A673 (cell line): ENCODE measurements around the gene TBPL1. TPM values are rescaled to one million over a fixed set of nuclear protein-coding genes. Genes with fewer than 3 reads are reported as not detected.

Experiments
- BruUV-seq: library from RNA; stranded (reverse); fragments of 400-500 nt; replicated peaks from 2 replicates; lab custom pipeline; 2021; lab: Mats Ljungman, UMichigan
- CTCF ChIA-PET: fragments of 300-600 bp; sonication (Branson Sonifier 250); formaldehyde crosslinking; loops from one replicate; lab custom pipeline; 2022; ENCODE audit warnings: antibody characterized with exemption; lab: Charles Lee
- POLR2A ChIA-PET: fragments of 300-600 bp; sonication (Branson Sonifier 250); formaldehyde crosslinking; loops from one replicate; lab custom pipeline; 2022; ENCODE audit warnings: antibody characterized with exemption; ENCODE audit not compliant: low non-redundant PET; lab: Charles Lee
- DNase-seq: peaks from one replicate; pipeline ENCODE4 v3.0.0-alpha.2; 2015; ENCODE audit warnings: low spot score
- H3K27ac ChIP-seq: fragments of 200-600 bp; sonication (generic); 2 replicates; pipeline ENCODE4 v1.5.1; 2016; ENCODE audit warnings: mixed run types, low read depth, mild to moderate bottlenecking, mixed read lengths, antibody characterized with exemption, low read length; ENCODE audit not compliant: poor library complexity, severe bottlenecking
- H3K27me3 ChIP-seq: fragments of 200-600 bp; sonication (generic); replicated peaks from 2 replicates; pipeline ENCODE4 v1.6.1; 2017; ENCODE audit warnings: mixed run types, low read depth, mild to moderate bottlenecking, mixed read lengths, antibody characterized with exemption, low read length; ENCODE audit not compliant: insufficient read depth, poor library complexity
- H3K36me3 ChIP-seq: fragments of 200-600 bp; sonication (generic); 2 replicates; pipeline ENCODE4 v1.6.1; 2016; ENCODE audit warnings: mixed run types, mild to moderate bottlenecking, mixed read lengths, antibody characterized with exemption, low read length; ENCODE audit not compliant: insufficient read depth, poor library complexity, severe bottlenecking
- H3K4me1 ChIP-seq: fragments of 200-600 bp; sonication (generic); 2 replicates; pipeline ENCODE4 v1.6.1; 2017; ENCODE audit warnings: mixed run types, mild to moderate bottlenecking, mixed read lengths, antibody characterized with exemption, low read length; ENCODE audit not compliant: insufficient read depth, poor library complexity, severe bottlenecking
- H3K4me3 ChIP-seq: fragments of 200-600 bp; sonication (generic); 2 replicates; pipeline ENCODE4 v1.5.1; 2016; ENCODE audit warnings: low read depth, mixed run types, mild to moderate bottlenecking, mixed read lengths, low read length; ENCODE audit not compliant: poor library complexity, severe bottlenecking
- H3K9me3 ChIP-seq: fragments of 200-600 bp; sonication (generic); 2 replicates; pipeline ENCODE4 v1.6.1; 2016; ENCODE audit warnings: mixed run types, low read depth, mild to moderate bottlenecking, mixed read lengths, antibody characterized with exemption, low read length; ENCODE audit not compliant: poor library complexity, severe bottlenecking
- CTCF ChIP-seq: fragments of 300-800, 200-600 bp; sonication (generic); conservative IDR thresholded peaks from 2 replicates; pipeline ENCODE4 v1.5.1; 2017; ENCODE audit warnings: low read depth, mild to moderate bottlenecking, antibody characterized with exemption, low read length, moderate library complexity, mixed read lengths
- EZH2 ChIP-seq: fragments of 200-600 bp; sonication (generic); IDR thresholded peaks from 2 replicates; pipeline ENCODE4 v1.6.1; 2017; ENCODE audit warnings: borderline replicate concordance, low read depth, mild to moderate bottlenecking, mixed read lengths, antibody characterized with exemption, low read length; ENCODE audit not compliant: poor library complexity, severe bottlenecking
- intact Hi-C: fragments of 100-400 bp; cut with micrococcal nuclease; formaldehyde crosslinking; loops from one replicate; pipeline ENCODE4 v1.10.0; 2022; ENCODE audit not compliant: unreplicated experiment
- total RNA-seq: library from RNA; stranded (reverse); gene quantifications from 2 replicates; pipeline ENCODE4 v1.2.3, GENCODE V29; 2021

The TBPL1 gene
- total RNA-seq, 1 experiment from 2014 or later, result 46.3 TPM

- no peak overlapping the region for H3K27ac ChIP-seq
- H3K4me1 ChIP-seq, result no peaks in the 10 kb centered on the region
- H3K36me3 ChIP-seq, result no peaks in the 10 kb centered on the region
- no peaks in the 10 kb centered on the region for H3K9me3 ChIP-seq
- intact Hi-C loops, result no loop called here
- peaks cover 10% of the 10 kb centered on the region for H3K27me3 ChIP-seq
- no peak for DNase-seq
- TF ChIP-seq CTCF, result no peak
- TF ChIP-seq EZH2, result no peak
- BruUV-seq, result no TSS peak
- POLR2A ChIA-PET, result no interaction called here
- H3K4me3 ChIP-seq, result no peak overlapping the region
- CTCF ChIA-PET, result no interaction called here
Measured at GRCh38 chr6:133937909-133938308, 15.1 kb upstream of the TBPL1 start.

- intact Hi-C loops, result no loop called here
Measured at GRCh38 chr6:133938533-133938932, 14.5 kb upstream of the TBPL1 start.

GRCh38 chr6:133939778-133940667, 13.0 kb upstream of the TBPL1 start:
- H3K27me3 ChIP-seq, result peaks cover 10% of the 10 kb centered on the region
- H3K9me3 ChIP-seq, result no peaks in the 10 kb centered on the region
- H3K4me3 ChIP-seq, result no peak overlapping the region
- no peak overlapping the region for H3K27ac ChIP-seq
- no peak for DNase-seq
- TF ChIP-seq EZH2 (no peak), CTCF (no peak)
- ChIA-PET CTCF (no interaction called here), POLR2A (no interaction called here)
- H3K36me3 ChIP-seq, result no peaks in the 10 kb centered on the region
- BruUV-seq, result no TSS peak
- intact Hi-C loops, result no loop called here
- no peaks in the 10 kb centered on the region for H3K4me1 ChIP-seq

More at GRCh38 chr6:133938533-133938932, 14.5 kb upstream of the TBPL1 start:
- TF ChIP-seq EZH2 (no peak), CTCF (no peak)
- CTCF ChIA-PET, result interaction anchor here (0.5 kb wide), 1 partner anchor 171 kb away, joined by 4 read pairs; no protein-coding TSS in a partner anchor
- no peak overlapping the region for H3K4me3 ChIP-seq
- H3K27me3 ChIP-seq, result peaks cover 10% of the 10 kb centered on the region
- POLR2A ChIA-PET, result no interaction called here
- H3K9me3 ChIP-seq, result no peaks in the 10 kb centered on the region
- no peaks in the 10 kb centered on the region for H3K4me1 ChIP-seq
- no peak for DNase-seq
- no TSS peak for BruUV-seq
- no peaks in the 10 kb centered on the region for H3K36me3 ChIP-seq
- H3K27ac ChIP-seq, result no peak overlapping the region
